CD4-positive, alpha-beta T cell (primary cell): ENCODE results near the gene ADAMTS12. TPM values are rescaled to one million over a fixed set of nuclear protein-coding genes. Genes with fewer than 3 reads are reported as not detected.

Experiments used
- ATAC-seq: fragments of 200-7000 bp; cut with Tn5 transposase; one replicate; pipeline ENCODE4 v1.10.0; 2022; ENCODE audit warnings: mild to moderate bottlenecking; ENCODE audit not compliant: poor library complexity
- CTCF ChIA-PET: fragments of 350-600 bp; sonication (Branson Sonifier 250); formaldehyde crosslinking; loops from one replicate; lab custom pipeline; 2021; ENCODE audit warnings: antibody characterized with exemption, inconsistent platforms; lab: Charles Lee
- POLR2A ChIA-PET: fragments of 350-600 bp; sonication (Branson Sonifier 250); formaldehyde crosslinking; loops from one replicate; lab custom pipeline; 2021; ENCODE audit warnings: antibody characterized with exemption, inconsistent platforms; lab: Charles Lee
- DNase-seq, 14 experiments: peaks; one replicate each; pipeline ENCODE4 v3.0.0-alpha.2; 2013 to 2020; ENCODE audit warnings: mixed read lengths in 2 of 14
- H3K27ac ChIP-seq, 2 donors: one replicate each; pipeline versions ENCODE4 v1.5.1 to v1.7.0; 2013; ENCODE audit warnings: low read length in 2 of 2, low read depth in 1 of 2, mild to moderate bottlenecking in 1 of 2
- H3K27me3 ChIP-seq, 2 experiments: 1 replicate in 1 of 2; 2 replicates in 1 of 2; pipeline versions ENCODE4 v1.6.1 to v1.7.0; 2013; ENCODE audit warnings: low read length in 2 of 2, control low read depth in 1 of 2, mild to moderate bottlenecking in 1 of 2, moderate library complexity in 1 of 2; ENCODE audit not compliant: insufficient read depth in 2 of 2, control insufficient read depth in 1 of 2
- H3K36me3 ChIP-seq: one replicate; pipeline ENCODE4 v1.6.1; 2013; ENCODE audit warnings: low read length, control low read depth; ENCODE audit not compliant: insufficient read depth
- H3K4me1 ChIP-seq: one replicate; pipeline ENCODE4 v1.6.1; 2013; ENCODE audit warnings: low read length, control low read depth; ENCODE audit not compliant: insufficient read depth
- H3K4me3 ChIP-seq: one replicate; pipeline ENCODE4 v1.5.1; 2013; ENCODE audit warnings: mild to moderate bottlenecking, low read length, moderate library complexity
- H3K9me3 ChIP-seq, 2 experiments: 1 replicate in 1 of 2; 2 replicates in 1 of 2; pipeline versions ENCODE4 v1.6.1 to v1.7.0; 2013; ENCODE audit warnings: low read length in 2 of 2, mild to moderate bottlenecking in 2 of 2, control low read depth in 1 of 2, moderate library complexity in 1 of 2; ENCODE audit not compliant: control insufficient read depth in 1 of 2, insufficient read depth in 1 of 2
- H3K27ac Mint-ChIP-seq: one replicate; pipeline ENCODE4 v1.8.0; 2020; ENCODE audit warnings: mixed read lengths
- H3K27me3 Mint-ChIP-seq: one replicate; pipeline ENCODE4 v1.8.0; 2021; ENCODE audit warnings: mixed read lengths
- H3K36me3 Mint-ChIP-seq: one replicate; pipeline ENCODE4 v1.8.0; 2021; ENCODE audit warnings: low read depth, mixed read lengths
- H3K4me1 Mint-ChIP-seq: one replicate; pipeline ENCODE4 v1.8.0; 2021; ENCODE audit warnings: low read depth, mixed read lengths
- H3K4me3 Mint-ChIP-seq: one replicate; pipeline ENCODE4 v1.8.0; 2020; ENCODE audit warnings: mild to moderate bottlenecking, mixed read lengths
- H3K9me3 Mint-ChIP-seq: one replicate; pipeline ENCODE4 v1.8.0; 2020; ENCODE audit warnings: mixed read lengths
- intact Hi-C, 2 experiments: fragments of 100-400 bp; cut with DNase I in 1 of 2; cut with micrococcal nuclease in 1 of 2; formaldehyde crosslinking; loops; one replicate each; pipeline versions ENCODE4 v1.15.1 to v1.9.0; 2023 to 2025; cut with DNase I, micrococcal nuclease
- total RNA-seq, 174 experiments: library from RNA in 2 of 174; stranded (reverse) in 2 of 174; gene quantifications; one replicate each; pipeline ENCODE4 v1.2.3 and lab custom pipeline; 2021 to 2026
- TF ChIP-seq, protein P1 (sequence below): fragments of 200-600 bp; IDR thresholded peaks from one replicate; pipeline ENCODE4 v1.8.0; 2022; ENCODE audit warnings: antibody characterized with exemption, mild to moderate bottlenecking

Gene ADAMTS12
- total RNA-seq, 2 experiments from 2014 or later: 0.06 TPM; not detected in 1

- no peak overlapping the region for H3K27ac Mint-ChIP-seq
- H3K9me3 Mint-ChIP-seq: no peaks in the 10 kb centered on the region
- CTCF ChIA-PET: no interaction called here
- no peaks in the 10 kb centered on the region for H3K36me3 ChIP-seq
- POLR2A ChIA-PET: no interaction called here
- intact Hi-C loops: no loop called here
- H3K4me1 ChIP-seq: no peaks in the 10 kb centered on the region
- H3K4me1 Mint-ChIP-seq: no peaks in the 10 kb centered on the region
- TF ChIP-seq, protein P1, sequence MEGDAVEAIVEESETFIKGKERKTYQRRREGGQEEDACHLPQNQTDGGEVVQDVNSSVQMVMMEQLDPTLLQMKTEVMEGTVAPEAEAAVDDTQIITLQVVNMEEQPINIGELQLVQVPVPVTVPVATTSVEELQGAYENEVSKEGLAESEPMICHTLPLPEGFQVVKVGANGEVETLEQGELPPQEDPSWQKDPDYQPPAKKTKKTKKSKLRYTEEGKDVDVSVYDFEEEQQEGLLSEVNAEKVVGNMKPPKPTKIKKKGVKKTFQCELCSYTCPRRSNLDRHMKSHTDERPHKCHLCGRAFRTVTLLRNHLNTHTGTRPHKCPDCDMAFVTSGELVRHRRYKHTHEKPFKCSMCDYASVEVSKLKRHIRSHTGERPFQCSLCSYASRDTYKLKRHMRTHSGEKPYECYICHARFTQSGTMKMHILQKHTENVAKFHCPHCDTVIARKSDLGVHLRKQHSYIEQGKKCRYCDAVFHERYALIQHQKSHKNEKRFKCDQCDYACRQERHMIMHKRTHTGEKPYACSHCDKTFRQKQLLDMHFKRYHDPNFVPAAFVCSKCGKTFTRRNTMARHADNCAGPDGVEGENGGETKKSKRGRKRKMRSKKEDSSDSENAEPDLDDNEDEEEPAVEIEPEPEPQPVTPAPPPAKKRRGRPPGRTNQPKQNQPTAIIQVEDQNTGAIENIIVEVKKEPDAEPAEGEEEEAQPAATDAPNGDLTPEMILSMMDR: no peak
- ATAC-seq: no peak
- H3K4me3 Mint-ChIP-seq: no peak overlapping the region
- no peak overlapping the region for H3K4me3 ChIP-seq
- DNase-seq: no peak
- no peaks in the 10 kb centered on the region for H3K27me3 ChIP-seq
- H3K9me3 ChIP-seq: no peaks in the 10 kb centered on the region
- H3K27ac ChIP-seq: no peak overlapping the region
- no peaks in the 10 kb centered on the region for H3K27me3 Mint-ChIP-seq
- no peaks in the 10 kb centered on the region for H3K36me3 Mint-ChIP-seq
Observed at GRCh38 chr5:33812746-33813145, 79.0 kb downstream of the ADAMTS12 start.

DNA sequence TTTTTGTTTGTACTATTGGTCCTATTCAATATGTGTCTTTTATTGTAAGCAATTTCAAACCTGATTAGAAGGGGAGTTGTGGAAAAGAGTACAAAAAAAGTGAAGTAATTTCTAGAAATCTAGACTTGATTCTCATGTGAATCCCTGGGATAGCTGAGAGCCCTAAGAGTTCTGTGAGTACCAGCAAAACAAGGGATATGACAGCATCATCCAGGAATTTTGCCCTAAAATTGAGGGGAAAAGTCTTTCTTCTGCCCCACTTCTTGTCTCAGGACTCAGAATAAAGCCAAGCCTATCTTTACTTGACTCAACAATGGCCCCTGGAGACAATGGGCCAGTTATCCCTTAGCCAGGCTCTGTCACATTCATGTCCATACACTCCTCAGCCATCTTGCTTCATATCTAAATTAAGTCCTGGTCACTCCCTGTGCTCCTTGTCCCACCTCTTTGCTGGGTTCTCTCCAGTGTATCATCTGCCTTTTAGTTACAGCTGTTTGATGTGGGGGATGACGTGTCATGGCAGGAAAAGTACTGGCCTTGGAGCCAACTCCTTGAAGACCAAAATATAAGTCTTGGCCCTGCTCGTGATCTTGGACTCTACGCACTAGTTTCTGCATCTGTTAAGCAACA is 81.2 kb downstream of the ADAMTS12 start:
- DNase-seq (no peak), ATAC-seq (no peak)
- CTCF ChIA-PET: no interaction called here
- Histone ChIP-seq H3K27ac (no peak overlapping the region), H3K36me3 (no peaks in the 10 kb centered on the region), H3K9me3 (no peaks in the 10 kb centered on the region), H3K4me1 (no peaks in the 10 kb centered on the region), H3K4me3 (no peak overlapping the region), H3K27me3 (no peaks in the 10 kb centered on the region)
- Mint-ChIP-seq H3K27ac (no peak overlapping the region), H3K27me3 (peaks cover under 1% of the 10 kb centered on the region), H3K9me3 (no peaks in the 10 kb centered on the region), H3K36me3 (no peaks in the 10 kb centered on the region), H3K4me1 (no peaks in the 10 kb centered on the region), H3K4me3 (no peak overlapping the region)
- intact Hi-C loops: no loop called here
- TF ChIP-seq, protein P1: no peak
- POLR2A ChIA-PET: no interaction called here

- H3K4me1 Mint-ChIP-seq: no peaks in the 10 kb centered on the region
- no peaks in the 10 kb centered on the region for H3K27me3 ChIP-seq
- no peak overlapping the region for H3K27ac ChIP-seq
- no peak for DNase-seq
- ATAC-seq: no peak
- intact Hi-C loops: no loop called here
- no peak overlapping the region for H3K4me3 ChIP-seq
- POLR2A ChIA-PET: no interaction called here
- no peaks in the 10 kb centered on the region for H3K36me3 Mint-ChIP-seq
- H3K27me3 Mint-ChIP-seq: peaks cover 4% of the 10 kb centered on the region
- H3K9me3 Mint-ChIP-seq: no peaks in the 10 kb centered on the region
- no peak overlapping the region for H3K4me3 Mint-ChIP-seq
- no peak overlapping the region for H3K27ac Mint-ChIP-seq
- TF ChIP-seq, protein P1: no peak
- CTCF ChIA-PET: no interaction called here
- no peaks in the 10 kb centered on the region for H3K36me3 ChIP-seq
- H3K4me1 ChIP-seq: no peaks in the 10 kb centered on the region
- no peaks in the 10 kb centered on the region for H3K9me3 ChIP-seq
Observed at GRCh38 chr5:33809936-33810335, 81.9 kb downstream of the ADAMTS12 start.
